GM12892 (cell line): ENCODE measurements around the gene CDKN2C.

Experiments used
- POLR2A ChIP-seq: IDR thresholded peaks from 2 replicates; pipeline ENCODE4 v1.6.1; 2011; ENCODE audit warnings: low read depth, low read length, control low read depth
- POLR2AphosphoS5 ChIP-seq: IDR thresholded peaks from 2 replicates; pipeline ENCODE4 v1.6.1; 2011; ENCODE audit warnings: low read depth, low read length, control low read depth

GRCh38 chr1:50977575-50978143, 7.6 kb downstream of the CDKN2C start:
- TF ChIP-seq POLR2A (peak; percentile 56; the same call in 1 of the 2 replicates), POLR2AphosphoS5 (no peak)
